ENCODE results near the gene KLRC2. TPM values are rescaled to one million over a fixed set of nuclear protein-coding genes. Genes with fewer than 3 reads are reported as not detected.

The KLRC2 gene
- total RNA-seq, 1 experiment from 2014 or later: 5.2 TPM

DNA sequence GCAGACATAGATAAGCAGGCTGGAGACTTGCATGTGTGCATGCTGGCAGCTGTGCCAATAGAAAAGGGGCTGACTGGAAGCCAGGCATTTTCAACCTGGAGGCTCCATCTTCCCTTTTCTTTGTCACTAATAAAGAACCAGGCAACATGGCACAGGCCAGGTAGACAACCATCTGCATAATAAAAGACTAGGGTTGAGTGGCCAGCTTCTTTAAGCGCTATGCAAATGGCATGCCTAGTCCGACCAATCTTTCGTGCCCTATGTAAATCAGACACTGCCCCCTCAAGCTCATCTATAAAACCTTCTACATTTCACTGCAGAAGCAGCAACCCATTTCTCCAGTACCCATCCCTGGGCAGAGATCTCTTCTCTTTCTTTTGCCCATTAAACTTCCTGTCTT is 21.9 kb upstream of the KLRC2 start:
- no peak overlapping the region for H3K27ac Mint-ChIP-seq (ENCODE audit: low read depth, unreplicated experiment)
- POLR2A ChIA-PET: interaction anchor here (0.7 to 0.8 kb wide), 2 partner anchors 28 to 65 kb away, joined by 3 read pairs; no protein-coding TSS in a partner anchor
- intact Hi-C loops (cut with micrococcal nuclease): no loop called here
- H3K4me1 Mint-ChIP-seq (ENCODE audit: insufficient read depth, unreplicated experiment): peaks cover 5% of the 10 kb centered on the region
- no peak for DNase-seq (ENCODE audit: unreplicated experiment)
- no peaks in the 10 kb centered on the region for H3K27me3 Mint-ChIP-seq (ENCODE audit: insufficient read depth, unreplicated experiment)
- peaks cover 6% of the 10 kb centered on the region for H3K36me3 Mint-ChIP-seq (ENCODE audit: insufficient read depth, unreplicated experiment)
- H3K4me3 Mint-ChIP-seq (ENCODE audit: unreplicated experiment): no peak overlapping the region
- BruUV-seq (replicated peaks): no TSS peak
- CTCF ChIA-PET: no interaction called here
- TF ChIP-seq, protein P1, sequence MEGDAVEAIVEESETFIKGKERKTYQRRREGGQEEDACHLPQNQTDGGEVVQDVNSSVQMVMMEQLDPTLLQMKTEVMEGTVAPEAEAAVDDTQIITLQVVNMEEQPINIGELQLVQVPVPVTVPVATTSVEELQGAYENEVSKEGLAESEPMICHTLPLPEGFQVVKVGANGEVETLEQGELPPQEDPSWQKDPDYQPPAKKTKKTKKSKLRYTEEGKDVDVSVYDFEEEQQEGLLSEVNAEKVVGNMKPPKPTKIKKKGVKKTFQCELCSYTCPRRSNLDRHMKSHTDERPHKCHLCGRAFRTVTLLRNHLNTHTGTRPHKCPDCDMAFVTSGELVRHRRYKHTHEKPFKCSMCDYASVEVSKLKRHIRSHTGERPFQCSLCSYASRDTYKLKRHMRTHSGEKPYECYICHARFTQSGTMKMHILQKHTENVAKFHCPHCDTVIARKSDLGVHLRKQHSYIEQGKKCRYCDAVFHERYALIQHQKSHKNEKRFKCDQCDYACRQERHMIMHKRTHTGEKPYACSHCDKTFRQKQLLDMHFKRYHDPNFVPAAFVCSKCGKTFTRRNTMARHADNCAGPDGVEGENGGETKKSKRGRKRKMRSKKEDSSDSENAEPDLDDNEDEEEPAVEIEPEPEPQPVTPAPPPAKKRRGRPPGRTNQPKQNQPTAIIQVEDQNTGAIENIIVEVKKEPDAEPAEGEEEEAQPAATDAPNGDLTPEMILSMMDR (IDR thresholded peaks at IDR 0.05; ENCODE audit: unreplicated experiment): no peak
- H3K9me3 Mint-ChIP-seq (ENCODE audit: unreplicated experiment): peaks cover 5% of the 10 kb centered on the region

DNA sequence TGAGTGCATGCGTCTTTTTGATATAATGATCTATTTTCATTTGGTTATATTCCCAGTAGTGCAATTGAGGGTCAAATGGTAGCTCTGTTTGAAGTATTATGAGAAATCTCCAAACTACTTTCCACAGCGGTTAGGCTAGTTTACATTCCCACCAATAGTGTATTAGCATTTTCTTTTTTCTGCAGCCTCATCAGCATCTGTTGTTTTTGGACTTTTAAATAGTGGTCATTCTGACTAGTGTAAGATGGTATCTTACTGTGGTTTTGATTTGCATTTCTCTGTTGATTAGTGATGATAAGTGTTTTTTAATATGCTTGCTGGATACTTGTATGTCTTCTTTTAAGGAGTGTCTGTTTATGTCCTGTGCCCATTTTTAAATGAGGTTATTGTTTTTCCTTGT is 21.0 kb upstream of the KLRC2 start:
- TF ChIP-seq, protein P1 (IDR thresholded peaks at IDR 0.05; ENCODE audit: unreplicated experiment): no peak

DNA sequence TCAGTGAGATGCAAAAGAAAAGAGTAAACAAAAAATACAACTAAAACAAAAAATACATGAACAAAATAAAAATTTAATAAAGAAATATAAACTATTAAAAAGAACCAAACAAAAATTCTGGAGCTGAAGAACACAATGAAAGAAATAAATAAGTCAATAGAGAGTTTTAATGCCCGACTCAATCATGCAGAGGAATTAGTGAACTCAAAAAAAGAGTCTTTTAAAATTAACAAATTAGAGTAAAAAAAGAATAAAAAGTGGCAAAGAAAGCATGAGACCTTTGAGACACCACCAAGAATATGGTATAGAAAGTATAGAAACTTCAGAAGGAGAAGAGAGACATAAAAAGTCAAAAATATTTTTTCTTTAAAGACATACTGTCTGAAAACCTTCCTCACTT is 20.0 kb upstream of the KLRC2 start:
- Mint-ChIP-seq H3K4me3 (ENCODE audit: unreplicated experiment) (no peak overlapping the region), H3K36me3 (ENCODE audit: insufficient read depth, unreplicated experiment) (peaks cover 6% of the 10 kb centered on the region), H3K27ac (ENCODE audit: low read depth, unreplicated experiment) (no peak overlapping the region), H3K9me3 (ENCODE audit: unreplicated experiment) (no peaks in the 10 kb centered on the region), H3K4me1 (ENCODE audit: insufficient read depth, unreplicated experiment) (peaks cover 5% of the 10 kb centered on the region), H3K27me3 (ENCODE audit: insufficient read depth, unreplicated experiment) (no peaks in the 10 kb centered on the region)
- ChIA-PET CTCF (interaction anchor here (1.7 kb wide), 1 partner anchor 220 kb away, joined by 7 read pairs; no protein-coding TSS in a partner anchor), POLR2A (interaction anchor here (1.3 kb wide), 1 partner anchor 54 kb away, joined by 3 read pairs; no protein-coding TSS in a partner anchor)
- BruUV-seq (replicated peaks): no TSS peak
- TF ChIP-seq, protein P1 (IDR thresholded peaks at IDR 0.05; ENCODE audit: unreplicated experiment): no peak
- intact Hi-C loops (cut with micrococcal nuclease): no loop called here
- no peak for DNase-seq (ENCODE audit: unreplicated experiment)

More for the DNA sequence above, 21.0 kb upstream of the KLRC2 start:
- Mint-ChIP-seq H3K27me3 (ENCODE audit: insufficient read depth, unreplicated experiment) (no peaks in the 10 kb centered on the region), H3K27ac (ENCODE audit: low read depth, unreplicated experiment) (no peak overlapping the region), H3K9me3 (ENCODE audit: unreplicated experiment) (peaks cover 1% of the 10 kb centered on the region), H3K4me3 (ENCODE audit: unreplicated experiment) (no peak overlapping the region), H3K36me3 (ENCODE audit: insufficient read depth, unreplicated experiment) (peaks cover 6% of the 10 kb centered on the region), H3K4me1 (ENCODE audit: insufficient read depth, unreplicated experiment) (peaks cover 5% of the 10 kb centered on the region)
- intact Hi-C loops (cut with micrococcal nuclease): no loop called here
- no peak for DNase-seq (ENCODE audit: unreplicated experiment)
- ChIA-PET CTCF (interaction anchor here (1.7 kb wide), 1 partner anchor 221 kb away, joined by 7 read pairs; no protein-coding TSS in a partner anchor), POLR2A (interaction anchor here (0.6 to 0.7 kb wide), 2 partner anchors 12 to 64 kb away, joined by 3 read pairs; no protein-coding TSS in a partner anchor)
- BruUV-seq (replicated peaks): no TSS peak

DNA sequence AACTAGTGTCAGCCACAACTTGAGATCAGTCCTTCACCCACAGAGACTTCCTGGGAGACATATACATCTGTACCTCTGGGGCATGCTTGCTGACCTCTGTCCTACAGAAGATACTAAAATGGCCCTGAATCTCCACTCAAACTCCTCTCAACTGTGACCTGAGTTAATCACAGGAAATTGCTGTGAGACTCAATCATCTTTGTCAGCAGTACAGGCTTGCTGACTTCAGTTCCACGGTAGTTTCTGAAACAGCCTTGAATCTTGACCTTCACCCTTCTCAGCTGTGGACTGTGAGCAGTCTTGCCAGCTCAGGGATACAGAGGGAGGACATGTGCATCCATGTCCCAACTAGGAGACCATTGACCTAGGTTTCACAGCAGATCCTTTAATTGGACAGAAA is 18.7 kb upstream of the KLRC2 start:
- Mint-ChIP-seq H3K9me3 (ENCODE audit: unreplicated experiment) (no peaks in the 10 kb centered on the region), H3K27ac (ENCODE audit: low read depth, unreplicated experiment) (no peak overlapping the region), H3K27me3 (ENCODE audit: insufficient read depth, unreplicated experiment) (no peaks in the 10 kb centered on the region), H3K4me1 (ENCODE audit: insufficient read depth, unreplicated experiment) (peaks cover 5% of the 10 kb centered on the region), H3K36me3 (ENCODE audit: insufficient read depth, unreplicated experiment) (peaks cover 6% of the 10 kb centered on the region), H3K4me3 (ENCODE audit: unreplicated experiment) (no peak overlapping the region)
- BruUV-seq (replicated peaks): no TSS peak
- no peak for DNase-seq (ENCODE audit: unreplicated experiment)
- intact Hi-C loops (cut with micrococcal nuclease): no loop called here
- CTCF ChIA-PET: no interaction called here
- TF ChIP-seq, protein P1 (IDR thresholded peaks at IDR 0.05; ENCODE audit: unreplicated experiment): no peak
- POLR2A ChIA-PET: interaction anchor here (0.6 to 0.9 kb wide), 3 partner anchors 13 to 558 kb away, joined by 3 to 5 read pairs (median 3); no protein-coding TSS in a partner anchor

All from MCF 10A (cell line).